Endothelial cell (in vitro differentiated cells): ENCODE measurements around the gene INSIG1. TPM values are rescaled to one million over a fixed set of nuclear protein-coding genes. Genes with fewer than 3 reads are reported as not detected.

Source experiments
- DNase-seq: peaks from one replicate; pipeline ENCODE4 v3.0.0; 2021; ENCODE audit warnings: low spot score
- H3K27ac Mint-ChIP-seq: one replicate; pipeline ENCODE4 v1.8.0; 2021; ENCODE audit warnings: mixed read lengths, inconsistent platforms; ENCODE audit not compliant: unreplicated experiment
- H3K27me3 Mint-ChIP-seq: one replicate; pipeline ENCODE4 v1.8.0; 2021; ENCODE audit warnings: mild to moderate bottlenecking, moderate library complexity, mixed read lengths, inconsistent platforms; ENCODE audit not compliant: unreplicated experiment
- H3K36me3 Mint-ChIP-seq: one replicate; pipeline ENCODE4 v1.8.0; 2021; ENCODE audit warnings: mild to moderate bottlenecking, low read depth, mixed read lengths, inconsistent platforms; ENCODE audit not compliant: unreplicated experiment
- H3K4me1 Mint-ChIP-seq: one replicate; pipeline ENCODE4 v1.8.0; 2021; ENCODE audit warnings: mild to moderate bottlenecking, mixed read lengths, inconsistent platforms; ENCODE audit not compliant: unreplicated experiment
- H3K4me3 Mint-ChIP-seq: one replicate; pipeline ENCODE4 v1.8.0; 2021; ENCODE audit warnings: mild to moderate bottlenecking, mixed read lengths, inconsistent platforms; ENCODE audit not compliant: unreplicated experiment
- H3K9me3 Mint-ChIP-seq: one replicate; pipeline ENCODE4 v1.8.0; 2021; ENCODE audit warnings: mixed read lengths, inconsistent platforms; ENCODE audit not compliant: unreplicated experiment
- total RNA-seq: library from RNA; stranded (reverse); fragmentation: NEBNext Ultra II Directional; extraction: Animal tissue kit (Norgen Biotek cat#: 25700); gene quantifications from one replicate; pipeline ENCODE4 v1.2.1, GENCODE V29; 2021; ENCODE audit not compliant: unreplicated experiment
- TF ChIP-seq, protein P1 (sequence below): fragments of 200-600 bp; sonication (generic); IDR thresholded peaks from one replicate; pipeline ENCODE4 v1.5.0; 2021; ENCODE audit warnings: antibody characterized with exemption; ENCODE audit not compliant: unreplicated experiment

The INSIG1 gene
- total RNA-seq, 1 donor from 2014 or later: 53.1 TPM

DNA sequence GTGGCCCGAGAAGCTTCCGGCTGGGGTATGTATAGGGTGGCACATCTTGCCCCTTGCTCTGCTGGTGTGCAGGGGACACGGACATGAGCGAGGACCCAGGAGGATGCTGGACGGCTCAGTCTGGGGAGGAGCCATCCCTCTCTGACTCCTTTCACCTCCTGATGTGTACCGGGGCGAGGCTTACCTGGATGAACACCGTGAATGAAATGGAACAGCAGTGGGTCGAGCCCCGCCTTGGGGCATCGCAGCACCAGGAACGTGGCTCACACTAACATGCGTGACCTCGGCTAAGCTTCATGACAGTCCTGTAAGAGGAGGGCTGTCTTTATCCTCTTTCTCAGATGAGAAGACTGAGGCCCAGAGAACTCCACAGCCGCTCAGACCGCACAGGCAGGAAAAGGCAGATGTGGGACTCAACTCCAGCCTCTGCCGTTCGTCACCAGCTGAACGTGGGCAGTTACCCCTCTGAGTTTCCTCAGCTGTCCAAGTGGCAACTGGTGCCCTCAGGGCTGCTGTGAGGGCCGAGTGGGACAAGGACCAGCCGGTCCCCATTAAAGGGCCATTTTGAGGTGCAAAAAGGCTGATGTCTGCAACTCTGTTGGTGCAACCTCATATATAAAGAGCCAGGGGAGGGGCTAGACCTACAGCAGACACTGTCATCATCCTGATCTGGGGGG is 54.5 kb downstream of the INSIG1 start:
- Mint-ChIP-seq H3K4me1 (peaks cover 3% of the 10 kb centered on the region), H3K4me3 (no peak overlapping the region), H3K27ac (no peak overlapping the region), H3K9me3 (no peaks in the 10 kb centered on the region), H3K36me3 (no peaks in the 10 kb centered on the region), H3K27me3 (peaks cover 11% of the 10 kb centered on the region)
- TF ChIP-seq, protein P1, sequence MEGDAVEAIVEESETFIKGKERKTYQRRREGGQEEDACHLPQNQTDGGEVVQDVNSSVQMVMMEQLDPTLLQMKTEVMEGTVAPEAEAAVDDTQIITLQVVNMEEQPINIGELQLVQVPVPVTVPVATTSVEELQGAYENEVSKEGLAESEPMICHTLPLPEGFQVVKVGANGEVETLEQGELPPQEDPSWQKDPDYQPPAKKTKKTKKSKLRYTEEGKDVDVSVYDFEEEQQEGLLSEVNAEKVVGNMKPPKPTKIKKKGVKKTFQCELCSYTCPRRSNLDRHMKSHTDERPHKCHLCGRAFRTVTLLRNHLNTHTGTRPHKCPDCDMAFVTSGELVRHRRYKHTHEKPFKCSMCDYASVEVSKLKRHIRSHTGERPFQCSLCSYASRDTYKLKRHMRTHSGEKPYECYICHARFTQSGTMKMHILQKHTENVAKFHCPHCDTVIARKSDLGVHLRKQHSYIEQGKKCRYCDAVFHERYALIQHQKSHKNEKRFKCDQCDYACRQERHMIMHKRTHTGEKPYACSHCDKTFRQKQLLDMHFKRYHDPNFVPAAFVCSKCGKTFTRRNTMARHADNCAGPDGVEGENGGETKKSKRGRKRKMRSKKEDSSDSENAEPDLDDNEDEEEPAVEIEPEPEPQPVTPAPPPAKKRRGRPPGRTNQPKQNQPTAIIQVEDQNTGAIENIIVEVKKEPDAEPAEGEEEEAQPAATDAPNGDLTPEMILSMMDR: no peak
- DNase-seq: no peak

GRCh38 chr7:155352753-155353115 is 55.1 kb downstream of the INSIG1 start:
- no peak for DNase-seq
- Mint-ChIP-seq H3K9me3 (no peaks in the 10 kb centered on the region), H3K27me3 (peaks cover 11% of the 10 kb centered on the region), H3K27ac (no peak overlapping the region), H3K4me1 (peaks cover 6% of the 10 kb centered on the region), H3K36me3 (no peaks in the 10 kb centered on the region), H3K4me3 (no peak overlapping the region)
- TF ChIP-seq, protein P1: no peak

GRCh38 chr7:155353256-155353897 is 55.7 kb downstream of the INSIG1 start:
- peaks cover 9% of the 10 kb centered on the region for H3K4me1 Mint-ChIP-seq
- no peak overlapping the region for H3K4me3 Mint-ChIP-seq
- H3K36me3 Mint-ChIP-seq: no peaks in the 10 kb centered on the region
- peaks cover 11% of the 10 kb centered on the region for H3K27me3 Mint-ChIP-seq
- DNase-seq: no peak
- TF ChIP-seq, protein P1: no peak
- H3K27ac Mint-ChIP-seq: no peak overlapping the region
- no peaks in the 10 kb centered on the region for H3K9me3 Mint-ChIP-seq

DNA sequence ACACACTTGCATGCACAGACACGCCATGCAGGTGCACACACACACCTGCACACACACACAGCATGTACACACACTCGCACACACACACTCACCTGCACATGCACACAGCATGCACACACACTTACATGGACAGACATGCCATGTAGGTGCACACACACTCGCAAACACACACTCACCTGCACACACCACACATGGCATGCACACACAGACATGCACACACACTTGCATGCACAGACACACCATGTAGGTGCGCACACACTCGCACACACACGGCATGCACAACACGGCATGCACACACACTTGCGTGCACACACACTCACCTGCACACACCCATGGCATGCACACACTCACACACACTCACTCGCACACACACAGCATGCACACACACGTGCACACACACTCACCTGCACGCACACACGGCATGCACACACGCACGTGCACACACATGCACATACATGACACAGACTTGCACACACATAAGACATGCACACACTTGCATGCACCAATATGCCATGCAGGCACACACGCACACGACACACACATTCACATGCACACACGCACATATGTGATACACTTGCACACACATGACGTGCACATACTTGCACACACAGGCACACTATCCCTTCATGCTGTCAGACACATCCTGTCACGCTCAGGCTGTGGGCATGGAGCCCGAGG is 56.8 kb downstream of the INSIG1 start:
- Mint-ChIP-seq H3K27ac (no peak overlapping the region), H3K36me3 (no peaks in the 10 kb centered on the region), H3K27me3 (peaks cover 11% of the 10 kb centered on the region), H3K9me3 (no peaks in the 10 kb centered on the region), H3K4me3 (no peak overlapping the region), H3K4me1 (peaks cover 9% of the 10 kb centered on the region)
- no peak for DNase-seq
- TF ChIP-seq, protein P1: no peak

- Mint-ChIP-seq H3K36me3 (no peaks in the 10 kb centered on the region), H3K27me3 (peaks cover 12% of the 10 kb centered on the region), H3K27ac (no peak overlapping the region), H3K4me3 (no peak overlapping the region), H3K4me1 (peaks cover 11% of the 10 kb centered on the region), H3K9me3 (no peaks in the 10 kb centered on the region)
- DNase-seq: no peak
- TF ChIP-seq, protein P1: no peak
Observed at GRCh38 chr7:155355176-155355575, 57.5 kb downstream of the INSIG1 start.
